HG03060 (cell line): Measurements from ENCODE around the gene SDE2.
"Not testable (repeated sequence)": the region's sequence is repeated elsewhere in the genome, so short reads cannot be mapped to it uniquely, and the experiment has no call there.

Source experiments
- ATAC-seq: cut with Tn5 transposase; IDR thresholded peaks from one replicate; pipeline ENCODE4 v1.9.1; 2021; ENCODE audit warnings: low read depth, moderate number of reproducible peaks; ENCODE audit not compliant: unreplicated experiment

SDE2 gene

GRCh38 chr1:225945564-225945963 lies 53.6 kb downstream of the SDE2 start:
- no peak for ATAC-seq

- ATAC-seq: peak; percentile 66
These were observed 54.2 kb downstream of the SDE2 start for GRCh38 chr1:225944951-225945350.

- no peak for ATAC-seq
These were observed 54.8 kb downstream of the SDE2 start for GRCh38 chr1:225944387-225944786.

GRCh38 chr1:225943582-225943981 lies 55.6 kb downstream of the SDE2 start:
- no peak for ATAC-seq

GRCh38 chr1:225942574-225942973 lies 56.6 kb downstream of the SDE2 start:
- ATAC-seq: no peak

GRCh38 chr1:225941942-225942222 lies 57.3 kb downstream of the SDE2 start:
- ATAC-seq: no peak

GRCh38 chr1:225941187-225941941 lies 57.8 kb downstream of the SDE2 start, which contains the start of gene LEFTY2:
TSS of gene LEFTY2 (minus strand) at chr1:225941220. CDS start at chr1:225941140, 80 bp downstream.
- no peak for ATAC-seq

- ATAC-seq: no peak
These were observed 58.6 kb downstream of the SDE2 start for GRCh38 chr1:225940385-225941151.

- not testable (repeated sequence) for ATAC-seq
These were observed 59.2 kb downstream of the SDE2 start for GRCh38 chr1:225939939-225940310.

- not testable (repeated sequence) for ATAC-seq
These were observed 59.8 kb downstream of the SDE2 start for GRCh38 chr1:225939097-225939938.

- no peak for ATAC-seq
These were observed 61.8 kb downstream of the SDE2 start for GRCh38 chr1:225937048-225937968.

- no peak for ATAC-seq
These were observed 62.6 kb downstream of the SDE2 start for GRCh38 chr1:225936523-225936922.

- not testable (repeated sequence) for ATAC-seq
These were observed 63.1 kb downstream of the SDE2 start for GRCh38 chr1:225936086-225936485.

- no peak for ATAC-seq
These were observed 64.4 kb downstream of the SDE2 start for GRCh38 chr1:225934711-225935110.

GRCh38 chr1:225933072-225933471 lies 66.1 kb downstream of the SDE2 start:
- ATAC-seq: no peak
